G401.6 (cell line): ENCODE results near the gene BLTP3B.

Experiments
- FAIRE-seq: peaks from 2 replicates; lab custom pipeline; 2012; peaks lifted over from hg19 to GRCh38; lab: Jason Lieb, UNC

BLTP3B gene

DNA sequence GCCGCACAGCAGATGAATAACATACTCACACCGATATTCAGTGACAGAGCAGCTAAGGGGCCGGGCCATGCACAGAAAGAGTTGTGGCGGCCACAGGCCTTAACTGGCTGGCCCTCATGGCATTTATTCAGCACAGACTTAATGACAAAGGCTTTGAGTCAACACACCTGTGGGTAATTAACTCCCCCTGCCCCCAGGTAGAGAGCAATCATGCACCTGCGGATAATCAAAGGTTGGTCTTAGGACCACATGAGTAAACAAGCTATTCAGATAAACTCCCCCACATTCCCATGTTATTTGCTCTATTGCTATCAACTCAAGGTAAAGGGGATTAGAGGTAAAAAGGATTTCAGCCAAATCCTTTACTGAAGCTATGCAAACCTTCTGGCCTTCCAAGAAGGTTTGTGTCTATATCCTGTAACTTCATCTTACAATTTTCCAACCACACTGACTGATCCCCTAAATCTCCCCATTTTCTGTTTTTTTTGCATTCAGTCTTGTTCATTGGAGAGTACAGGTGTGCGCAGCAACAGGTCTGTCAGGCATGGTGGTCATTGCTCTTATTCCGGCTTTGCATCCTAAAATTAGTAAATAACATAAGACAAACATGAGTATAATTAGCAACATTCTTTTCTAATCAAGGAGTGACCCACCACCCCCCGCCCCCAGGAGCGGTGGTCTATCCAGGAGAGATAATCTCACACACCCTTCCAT is 16.9 kb upstream of the BLTP3B start:
- no peak for FAIRE-seq

DNA sequence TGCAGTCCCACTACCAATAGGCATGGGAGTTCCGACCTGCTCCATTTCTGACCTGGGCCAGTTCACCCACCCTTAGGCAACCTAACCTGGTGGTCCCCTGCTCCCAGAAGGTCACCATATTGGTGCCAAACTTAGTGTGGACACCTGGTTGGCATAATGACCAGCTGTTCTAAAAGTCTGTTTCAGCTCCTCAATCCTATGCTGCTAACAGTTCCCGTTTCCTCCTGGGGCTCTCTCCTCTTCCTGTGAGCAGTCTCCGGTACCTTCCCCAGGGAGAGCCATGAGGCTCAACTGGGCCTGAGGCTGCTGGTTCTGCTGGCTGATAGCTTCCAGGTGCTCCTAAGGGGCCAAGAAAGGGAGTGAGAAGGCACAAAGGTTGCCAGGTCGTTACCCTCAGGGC is 15.9 kb upstream of the BLTP3B start:
- no peak for FAIRE-seq

GRCh38 chr12:100157427-100157821 is 14.8 kb upstream of the BLTP3B start:
- no peak for FAIRE-seq

GRCh38 chr12:100156731-100157426 is 14.2 kb upstream of the BLTP3B start:
- FAIRE-seq, result no peak

GRCh38 chr12:100154474-100155247 is 12.0 kb upstream of the BLTP3B start:
- FAIRE-seq, result peak; percentile 15

DNA sequence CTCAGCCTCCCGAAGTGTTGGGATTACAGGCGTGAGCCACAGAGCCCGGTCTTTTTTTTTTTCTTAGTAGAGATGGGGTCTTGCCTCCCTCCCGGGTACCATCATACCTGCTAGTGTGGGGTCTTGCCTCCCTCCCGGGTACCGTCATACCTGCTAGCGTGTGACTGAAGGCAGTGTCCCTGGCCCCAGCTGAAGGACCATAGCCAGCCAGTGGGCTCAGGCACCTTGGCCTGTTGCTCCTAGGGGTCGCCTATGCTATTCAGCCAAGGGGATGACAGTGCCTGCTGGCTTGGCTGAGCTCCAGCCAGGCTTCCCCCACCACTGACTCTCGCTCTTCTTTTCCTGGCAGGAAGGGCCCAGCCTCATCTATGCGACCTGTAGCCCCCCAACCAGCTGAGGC is 10.5 kb upstream of the BLTP3B start:
- no peak for FAIRE-seq

GRCh38 chr12:100151769-100152168 is 9.1 kb upstream of the BLTP3B start:
- FAIRE-seq, result no peak

DNA sequence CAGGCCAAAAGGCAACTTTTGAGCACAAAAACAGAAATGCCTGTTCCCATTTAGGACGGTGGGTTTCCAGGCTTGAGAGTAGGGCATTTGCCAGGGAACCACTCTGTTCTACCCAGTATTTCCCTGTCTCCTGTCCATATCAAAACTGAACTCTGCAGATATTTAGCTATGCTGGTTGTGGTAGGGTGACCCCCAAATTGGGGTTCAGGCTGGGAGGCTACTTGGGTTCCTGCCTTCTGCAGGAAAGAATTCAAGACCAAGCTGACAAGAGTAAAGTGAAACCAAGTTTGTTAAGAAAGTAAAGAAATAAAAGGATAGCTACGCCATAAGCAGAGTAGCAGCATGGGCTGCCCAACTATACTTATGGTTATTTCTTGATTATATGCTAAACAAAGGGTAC is 3.6 kb upstream of the BLTP3B start:
- no peak for FAIRE-seq

GRCh38 chr12:100145643-100146042 is 3.0 kb upstream of the BLTP3B start:
- no peak for FAIRE-seq

GRCh38 chr12:100141998-100142850 is 450 bp downstream of the BLTP3B start:
- FAIRE-seq, result no peak

DNA sequence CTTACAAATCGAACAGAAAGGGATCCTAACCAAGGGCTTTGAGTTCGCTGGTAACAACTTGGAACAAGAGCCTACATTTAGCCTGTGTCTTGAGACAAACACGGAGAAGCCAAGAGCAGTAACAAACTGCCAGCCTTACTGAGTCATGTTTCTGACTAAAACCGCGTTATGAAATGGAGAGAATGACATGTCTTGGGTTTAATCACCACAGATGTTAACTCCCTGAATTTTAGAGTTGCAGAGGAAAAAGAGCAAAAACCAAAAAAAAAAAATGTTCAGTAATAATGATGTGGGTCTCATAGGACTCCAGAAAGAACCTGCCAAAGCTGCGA is 1.0 kb downstream of the BLTP3B start:
- FAIRE-seq, result no peak

DNA sequence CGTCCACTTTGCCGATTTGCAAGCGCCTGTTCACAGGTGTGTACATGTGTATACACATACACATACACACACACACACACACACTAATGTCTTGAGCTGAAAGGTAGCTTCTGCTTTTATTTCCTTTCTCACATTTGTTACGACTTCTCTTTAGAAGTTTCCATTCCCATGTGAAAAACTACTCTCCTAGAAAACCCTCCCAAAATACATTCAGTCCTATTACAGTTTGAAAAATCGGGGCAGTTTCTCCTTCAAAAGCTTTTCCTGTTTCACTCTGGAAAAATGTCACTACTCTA is 3.9 kb downstream of the BLTP3B start:
- no peak for FAIRE-seq

DNA sequence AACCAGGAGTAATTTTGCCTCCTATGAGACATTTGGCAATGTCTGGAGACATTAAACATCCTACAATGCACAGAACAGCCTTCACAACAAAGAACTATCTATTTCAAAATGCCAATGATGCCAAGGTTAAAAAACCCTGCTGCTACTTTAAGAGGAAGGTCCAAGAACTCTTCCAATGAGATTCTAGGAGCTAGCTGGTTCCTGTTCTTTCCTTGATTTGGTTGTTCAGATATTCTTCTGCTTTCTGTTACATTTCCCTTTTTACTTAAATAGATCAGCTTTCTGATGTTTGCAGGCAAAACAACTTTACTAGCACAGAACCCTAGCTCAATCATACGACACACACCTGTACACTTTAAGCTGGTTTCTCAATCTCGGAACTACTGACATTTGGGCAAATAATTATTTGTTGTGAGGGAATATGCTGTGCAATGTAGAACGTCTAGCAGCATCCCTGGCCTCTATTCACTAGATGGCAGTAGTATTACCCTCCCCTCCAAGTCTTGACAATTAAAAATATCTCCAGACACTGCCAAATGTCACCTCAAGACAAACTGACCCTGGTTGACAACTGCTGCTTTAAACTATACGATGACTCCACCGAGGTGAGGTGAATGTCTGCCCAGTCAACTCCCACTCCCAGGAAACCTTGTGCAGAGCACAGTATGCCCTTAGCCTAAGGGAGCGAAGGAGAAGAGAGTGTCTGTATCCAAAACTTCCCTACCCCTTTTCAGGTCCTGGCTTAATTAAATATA is 4.4 kb downstream of the BLTP3B start:
- no peak for FAIRE-seq

- no peak for FAIRE-seq
These were observed 9.5 kb downstream of the BLTP3B start for GRCh38 chr12:100133200-100133599.

GRCh38 chr12:100128512-100128908 is 14.2 kb downstream of the BLTP3B start:
- FAIRE-seq, result no peak

GRCh38 chr12:100127766-100128511 is 14.7 kb downstream of the BLTP3B start:
- no peak for FAIRE-seq

DNA sequence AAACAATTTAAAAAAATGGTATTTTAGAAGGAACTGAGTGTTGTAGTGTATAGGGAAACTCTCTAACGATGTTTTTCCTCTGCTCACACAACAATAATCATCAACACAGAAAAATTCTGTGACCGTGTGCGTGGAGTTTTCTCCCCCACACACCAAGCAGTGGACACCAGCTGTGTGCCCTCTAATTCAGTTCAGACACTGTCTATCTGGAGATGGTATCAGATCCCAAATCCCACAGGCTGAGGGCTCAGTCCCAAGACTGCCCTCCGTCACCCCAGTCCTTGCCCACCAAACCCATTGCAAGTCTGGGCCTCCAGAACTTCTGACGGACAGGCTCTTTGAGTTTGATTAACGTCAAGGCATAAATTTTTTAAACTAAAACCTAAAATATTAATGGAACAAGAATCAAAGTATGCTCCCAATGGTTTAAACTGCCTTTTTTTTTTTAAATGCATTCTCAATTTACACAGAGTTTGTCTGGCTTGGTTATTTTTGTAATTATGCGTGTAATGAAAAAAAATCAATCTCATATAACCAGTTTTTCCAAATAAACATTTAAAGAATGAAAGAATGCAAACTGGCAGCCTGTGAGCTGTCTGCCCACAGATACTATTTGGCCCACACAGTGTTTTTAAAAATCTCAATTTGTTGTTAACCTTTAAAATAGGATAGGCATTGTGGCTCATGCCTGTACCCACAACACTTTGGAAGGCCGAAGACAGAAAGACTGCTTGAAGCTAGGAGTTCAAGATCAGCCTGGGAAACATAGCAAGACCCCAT is 19.2 kb downstream of the BLTP3B start:
- FAIRE-seq, result no peak

DNA sequence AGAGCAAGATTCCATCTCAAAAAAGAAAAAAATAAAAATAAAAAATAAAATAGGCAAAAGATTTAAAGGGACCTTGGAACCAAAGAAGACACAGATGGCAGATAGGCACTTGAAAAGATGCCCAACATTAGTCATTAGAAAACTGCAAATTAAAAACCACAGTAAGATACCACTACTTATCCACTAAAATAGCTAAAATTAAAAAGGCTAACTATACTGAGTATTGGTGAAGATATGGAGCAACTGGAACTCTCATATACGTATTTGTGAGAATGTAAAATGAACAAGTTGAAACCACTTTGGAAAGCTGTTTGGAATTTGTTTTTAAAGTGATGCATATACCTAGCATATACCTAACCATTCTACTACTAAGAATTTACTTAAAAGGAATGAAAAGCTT is 22.3 kb downstream of the BLTP3B start:
- FAIRE-seq, result no peak

DNA sequence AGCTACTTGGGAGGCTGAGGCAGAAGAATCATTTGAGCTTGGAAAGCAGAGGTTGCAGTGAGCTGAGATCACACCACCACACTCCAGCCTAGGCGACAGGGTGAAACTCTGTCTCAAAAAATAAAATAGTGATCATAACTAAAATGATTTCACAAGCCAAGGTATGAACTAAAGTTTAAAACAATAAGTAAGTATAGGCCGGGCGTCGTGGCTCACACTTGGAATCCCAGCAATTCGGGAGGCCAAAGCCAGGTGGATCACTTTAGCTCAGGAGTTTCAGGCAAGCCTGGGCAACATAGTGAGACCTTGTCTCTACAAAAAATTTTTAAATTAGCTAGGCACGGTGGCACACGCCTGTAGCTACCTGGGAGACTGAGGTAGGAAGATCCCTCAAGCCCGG is 27.4 kb downstream of the BLTP3B start:
- FAIRE-seq, result no peak

GRCh38 chr12:100114574-100114973 is 28.1 kb downstream of the BLTP3B start:
- no peak for FAIRE-seq
